ENCODE results near the gene KANSL1. TPM values are rescaled to one million over a fixed set of nuclear protein-coding genes. Genes with fewer than 3 reads are reported as not detected.
A peak's percentile ranks its signal among the peaks of the same experiment; 100 is the strongest.

The KANSL1 gene
- total and polyA plus RNA-seq, 3 experiments from 2014 or later: 20.9 to 70.7 (median 69.2) TPM

DNA sequence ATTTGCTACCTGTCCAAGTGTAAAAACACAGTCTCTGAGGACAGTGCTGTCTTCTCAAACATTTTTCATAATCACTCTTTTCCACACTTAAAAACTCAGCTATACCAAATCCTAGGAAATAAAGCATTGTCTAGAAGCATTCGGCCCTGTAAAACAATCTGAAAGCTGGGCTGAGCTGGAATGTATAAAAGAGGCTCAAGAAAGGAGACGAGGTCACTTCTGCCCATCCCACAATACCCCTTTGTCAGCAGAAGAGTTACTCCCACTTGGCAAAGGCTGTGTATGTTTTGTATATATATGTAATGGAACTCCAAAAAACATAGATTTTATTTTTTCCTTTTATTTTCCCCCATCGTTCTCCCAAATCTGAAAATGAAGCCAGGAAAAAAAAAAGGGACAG is 150.3 kb downstream of the KANSL1 start:
- H3K4me3 Mint-ChIP-seq: no peak overlapping the region
- H3K36me3 Mint-ChIP-seq: peaks cover 4 to 91% (median 13%) of the 10 kb centered on the region in 3 donors
- Histone ChIP-seq H3K27ac (ENCODE audit: low read depth, low read length) (no peak overlapping the region), H3K4me3 (ENCODE audit: low read length) (no peak overlapping the region), H3K27me3 (ENCODE audit: insufficient read depth, low read length, poor library complexity, severe bottlenecking) (no peaks in the 10 kb centered on the region), H3K4me1 (ENCODE audit: insufficient read depth, low read length) (no peaks in the 10 kb centered on the region), H3K36me3 (ENCODE audit: insufficient read depth, low read length) (peaks cover 33% of the 10 kb centered on the region), H3K9me3 (ENCODE audit: low read length) (no peaks in the 10 kb centered on the region)
- peak overlapping the region in 2 of 8 donors; percentile 5 to 84 for H3K27ac Mint-ChIP-seq
- H3K27me3 Mint-ChIP-seq: no peaks in the 10 kb centered on the region
- peaks cover 26 to 29% (median 27%) of the 10 kb centered on the region in 3 donors for H3K4me1 Mint-ChIP-seq
- no peak for DNase-seq
- no peaks in the 10 kb centered on the region for H3K9me3 Mint-ChIP-seq
- ChIA-PET POLR2A (interaction anchor here (0.6 to 0.9 kb wide), 2 partner anchors 9 to 23 kb away, joined by 3 to 4 read pairs; no protein-coding TSS in a partner anchor), CTCF (interaction anchor here (0.8 to 3.9 kb wide), 6 partner anchors 9 to 168 kb away, joined by 3 to 37 read pairs (median 6); no protein-coding TSS in a partner anchor)

DNA sequence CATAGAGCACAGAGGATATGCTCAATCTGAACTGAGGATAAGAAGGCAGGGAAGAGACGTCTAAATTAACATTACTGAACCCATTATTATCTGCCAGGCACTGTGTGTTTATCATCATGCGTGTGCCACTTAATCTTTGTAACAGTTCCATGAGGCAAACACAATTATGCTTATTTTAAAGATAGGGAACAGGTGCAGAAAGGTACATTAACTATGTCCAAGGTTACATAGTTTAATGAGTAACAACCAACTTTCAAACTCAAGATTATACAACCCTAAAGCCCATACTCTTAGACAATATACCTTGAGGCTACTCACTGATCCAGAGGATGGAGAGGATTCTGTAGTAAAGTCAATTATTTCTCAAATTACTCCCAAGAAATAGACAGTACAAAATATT is 151.0 kb downstream of the KANSL1 start:
- H3K9me3 Mint-ChIP-seq: no peaks in the 10 kb centered on the region
- H3K27me3 ChIP-seq (ENCODE audit: insufficient read depth, low read length, poor library complexity, severe bottlenecking): no peaks in the 10 kb centered on the region
- peak overlapping the region in 2 of 8 donors; percentile 8 to 66 for H3K27ac Mint-ChIP-seq
- peaks cover 27 to 30% (median 27%) of the 10 kb centered on the region in 3 donors for H3K4me1 Mint-ChIP-seq
- H3K36me3 Mint-ChIP-seq: peaks cover 6 to 91% (median 14%) of the 10 kb centered on the region in 3 donors
- H3K27ac ChIP-seq (ENCODE audit: low read depth, low read length): no peak overlapping the region
- no peak overlapping the region for H3K4me3 Mint-ChIP-seq
- ChIA-PET CTCF (interaction anchor here (0.8 to 3.5 kb wide), 2 partner anchors 42 to 169 kb away, joined by 3 to 29 read pairs; no protein-coding TSS in a partner anchor), POLR2A (no interaction called here)
- no peaks in the 10 kb centered on the region for H3K27me3 Mint-ChIP-seq
- H3K4me3 ChIP-seq (ENCODE audit: low read length): no peak overlapping the region
- DNase-seq: no peak
- peaks cover 40% of the 10 kb centered on the region for H3K36me3 ChIP-seq (ENCODE audit: insufficient read depth, low read length)
- no peaks in the 10 kb centered on the region for H3K9me3 ChIP-seq (ENCODE audit: low read length)
- H3K4me1 ChIP-seq (ENCODE audit: insufficient read depth, low read length): no peaks in the 10 kb centered on the region

DNA sequence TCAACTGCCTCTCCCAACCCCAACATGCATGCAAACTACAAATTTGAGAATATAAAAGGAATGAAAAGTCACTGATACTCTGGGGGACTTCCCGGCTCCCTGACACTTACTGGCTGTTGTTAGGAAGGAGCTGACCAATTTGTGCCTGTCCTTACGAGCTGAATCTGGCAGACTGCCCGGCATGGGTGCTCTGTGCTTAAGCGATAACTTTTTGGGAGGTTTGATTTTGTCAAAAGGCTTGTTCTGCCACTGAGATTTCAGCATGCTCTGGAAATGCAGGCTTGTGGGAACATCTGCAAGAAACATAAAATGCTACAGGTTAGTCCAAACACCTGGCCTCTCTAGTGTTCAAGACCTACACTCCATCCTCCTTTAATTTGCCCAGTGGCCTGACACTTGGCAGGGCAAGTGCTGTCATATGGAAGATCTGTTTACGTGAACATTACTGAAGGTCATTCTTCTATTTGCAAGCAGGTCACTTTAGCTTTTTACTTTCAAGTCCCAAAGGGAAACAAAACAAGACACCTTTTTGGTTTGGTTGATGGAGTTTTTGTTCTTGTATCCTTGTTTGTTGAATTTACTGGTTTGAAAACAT is 153.5 kb downstream of the KANSL1 start:
- ChIA-PET CTCF (interaction anchor here (1.9 to 2.3 kb wide), 3 partner anchors 37 to 173 kb away, joined by 9 to 11 read pairs (median 10); partner anchors contain the start of gene KANSL1), POLR2A (no interaction called here)
- Mint-ChIP-seq H3K36me3 (peaks cover 6 to 96% (median 17%) of the 10 kb centered on the region in 3 donors), H3K27me3 (no peaks in the 10 kb centered on the region), H3K4me3 (no peak overlapping the region), H3K9me3 (no peaks in the 10 kb centered on the region), H3K4me1 (peaks cover 22 to 33% (median 24%) of the 10 kb centered on the region in 3 donors), H3K27ac (peak overlapping the region in 4 of 8 donors; percentile 6 to 61 (median 18))
- H3K4me1 ChIP-seq (ENCODE audit: insufficient read depth, low read length): no peaks in the 10 kb centered on the region
- H3K4me3 ChIP-seq (ENCODE audit: low read length): no peak overlapping the region
- no peak for DNase-seq
- H3K27ac ChIP-seq (ENCODE audit: low read depth, low read length): no peak overlapping the region
- no peaks in the 10 kb centered on the region for H3K27me3 ChIP-seq (ENCODE audit: insufficient read depth, low read length, poor library complexity, severe bottlenecking)
- H3K9me3 ChIP-seq (ENCODE audit: low read length): no peaks in the 10 kb centered on the region
- H3K36me3 ChIP-seq (ENCODE audit: insufficient read depth, low read length): peaks cover 63% of the 10 kb centered on the region

DNA sequence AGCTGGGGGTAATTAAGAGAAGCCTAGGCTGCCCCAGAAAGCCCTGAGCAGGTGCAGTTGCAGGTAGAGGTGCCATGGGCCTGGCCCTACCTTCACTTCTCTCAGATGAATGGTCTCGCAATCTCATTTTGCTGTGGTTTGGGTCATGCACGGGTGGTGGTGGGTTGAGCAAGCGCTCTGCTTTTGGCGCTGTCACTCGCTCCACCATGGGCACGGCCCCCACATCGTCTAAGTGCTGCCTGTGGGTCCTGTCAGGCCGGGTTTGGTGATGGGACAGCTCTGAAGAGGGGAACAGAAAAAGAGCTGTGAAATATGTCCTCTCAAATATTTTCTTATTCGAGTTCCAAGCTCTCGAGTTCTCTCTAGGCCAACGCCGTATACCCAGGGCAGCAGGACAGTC is 154.3 kb downstream of the KANSL1 start:
- POLR2A ChIA-PET: no interaction called here
- CTCF ChIA-PET: interaction anchor here (1.9 to 2.3 kb wide), 3 partner anchors 36 to 174 kb away, joined by 9 to 11 read pairs (median 10); partner anchors contain the start of gene KANSL1

DNA sequence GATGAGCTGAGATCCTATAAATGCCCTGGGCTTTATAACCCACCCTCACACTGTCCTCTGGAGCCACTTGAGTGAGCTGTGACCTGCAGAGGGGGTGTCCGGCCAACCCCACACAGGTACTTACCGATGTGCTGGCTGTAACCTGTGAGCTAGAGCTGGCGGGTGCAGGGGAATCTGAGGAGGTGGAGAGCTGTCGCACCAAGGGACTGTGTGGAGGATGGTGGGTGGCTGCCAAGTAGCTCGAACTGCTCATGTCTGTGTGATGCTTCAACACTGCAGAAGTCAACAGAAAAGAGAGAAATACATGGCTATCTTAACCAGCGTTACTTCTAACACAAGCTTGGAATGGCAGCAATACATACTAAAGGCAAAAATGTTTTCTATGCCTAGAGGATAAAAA is 154.8 kb downstream of the KANSL1 start:
- Histone ChIP-seq H3K36me3 (ENCODE audit: insufficient read depth, low read length) (peaks cover 75% of the 10 kb centered on the region), H3K4me3 (ENCODE audit: low read length) (no peak overlapping the region), H3K27me3 (ENCODE audit: insufficient read depth, low read length, poor library complexity, severe bottlenecking) (no peaks in the 10 kb centered on the region), H3K4me1 (ENCODE audit: insufficient read depth, low read length) (no peaks in the 10 kb centered on the region), H3K9me3 (ENCODE audit: low read length) (no peaks in the 10 kb centered on the region), H3K27ac (ENCODE audit: low read depth, low read length) (no peak overlapping the region)
- peaks cover 6 to 96% (median 24%) of the 10 kb centered on the region in 3 donors for H3K36me3 Mint-ChIP-seq
- H3K9me3 Mint-ChIP-seq: no peaks in the 10 kb centered on the region
- ChIA-PET CTCF (interaction anchor here (1.9 to 2.3 kb wide), 3 partner anchors 35 to 175 kb away, joined by 9 to 11 read pairs (median 10); partner anchors contain the start of gene KANSL1), POLR2A (interaction anchor here (0.8 kb wide), 1 partner anchor 19 kb away, joined by 5 read pairs; no protein-coding TSS in a partner anchor)
- no peaks in the 10 kb centered on the region for H3K27me3 Mint-ChIP-seq
- DNase-seq: no peak
- H3K4me3 Mint-ChIP-seq: no peak overlapping the region
- H3K4me1 Mint-ChIP-seq: peaks cover 12 to 24% (median 13%) of the 10 kb centered on the region in 3 donors
- peak overlapping the region in 7 of 8 donors; percentile 24 to 84 (median 61) for H3K27ac Mint-ChIP-seq

More for the DNA sequence above, 154.3 kb downstream of the KANSL1 start:
- Histone ChIP-seq H3K4me1 (ENCODE audit: insufficient read depth, low read length) (no peaks in the 10 kb centered on the region), H3K36me3 (ENCODE audit: insufficient read depth, low read length) (peaks cover 69% of the 10 kb centered on the region), H3K4me3 (ENCODE audit: low read length) (no peak overlapping the region), H3K9me3 (ENCODE audit: low read length) (no peaks in the 10 kb centered on the region), H3K27me3 (ENCODE audit: insufficient read depth, low read length, poor library complexity, severe bottlenecking) (no peaks in the 10 kb centered on the region), H3K27ac (ENCODE audit: low read depth, low read length) (no peak overlapping the region)
- peaks cover 6 to 96% (median 21%) of the 10 kb centered on the region in 3 donors for H3K36me3 Mint-ChIP-seq
- peak overlapping the region in 1 of 8 donors; percentile 61 for H3K27ac Mint-ChIP-seq
- H3K4me1 Mint-ChIP-seq: peaks cover 15 to 27% (median 17%) of the 10 kb centered on the region in 3 donors
- no peaks in the 10 kb centered on the region for H3K9me3 Mint-ChIP-seq
- DNase-seq: no peak
- no peaks in the 10 kb centered on the region for H3K27me3 Mint-ChIP-seq
- no peak overlapping the region for H3K4me3 Mint-ChIP-seq

DNA sequence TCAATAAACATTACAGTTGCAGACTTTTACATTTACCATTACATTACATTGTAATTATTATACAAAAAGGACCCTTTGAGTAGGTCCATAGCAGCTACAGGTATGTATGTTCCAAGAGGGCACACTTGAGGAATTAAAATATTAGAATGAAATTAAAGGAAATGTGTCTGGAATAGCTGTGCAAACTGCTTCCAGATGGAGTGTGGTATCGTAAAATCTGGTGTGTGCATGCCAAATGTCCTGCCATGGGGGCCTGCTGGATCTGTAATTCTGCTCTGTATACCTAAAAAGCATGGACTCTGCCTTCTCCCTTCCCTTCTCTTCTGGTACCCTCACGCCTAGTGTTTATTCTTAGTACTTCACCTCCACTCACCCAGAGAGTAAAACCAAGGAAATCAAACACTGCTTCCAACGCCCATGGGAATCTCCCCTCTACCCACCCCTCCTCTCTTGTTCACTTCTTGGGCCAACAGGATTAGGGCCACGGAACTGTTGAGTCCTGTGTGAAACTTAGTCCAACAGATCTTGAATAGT is 155.4 kb downstream of the KANSL1 start:
- Histone ChIP-seq H3K4me1 (ENCODE audit: insufficient read depth, low read length) (no peaks in the 10 kb centered on the region), H3K27ac (ENCODE audit: low read depth, low read length) (no peak overlapping the region), H3K9me3 (ENCODE audit: low read length) (no peaks in the 10 kb centered on the region), H3K27me3 (ENCODE audit: insufficient read depth, low read length, poor library complexity, severe bottlenecking) (no peaks in the 10 kb centered on the region), H3K36me3 (ENCODE audit: insufficient read depth, low read length) (peaks cover 81% of the 10 kb centered on the region), H3K4me3 (ENCODE audit: low read length) (no peak overlapping the region)
- Mint-ChIP-seq H3K27ac (peak overlapping the region; percentile 11 to 84 (median 59)), H3K36me3 (peaks cover 10 to 96% (median 28%) of the 10 kb centered on the region in 3 donors), H3K4me3 (no peak overlapping the region), H3K9me3 (no peaks in the 10 kb centered on the region), H3K4me1 (peaks cover 11 to 23% (median 13%) of the 10 kb centered on the region in 3 donors), H3K27me3 (no peaks in the 10 kb centered on the region)
- DNase-seq: no peak
- POLR2A ChIA-PET: interaction anchor here (0.8 kb wide), 1 partner anchor 18 kb away, joined by 5 read pairs; no protein-coding TSS in a partner anchor
- CTCF ChIA-PET: interaction anchor here (0.8 to 2.3 kb wide), 3 partner anchors 17 to 175 kb away, joined by 4 to 9 read pairs (median 4); no protein-coding TSS in a partner anchor

DNA sequence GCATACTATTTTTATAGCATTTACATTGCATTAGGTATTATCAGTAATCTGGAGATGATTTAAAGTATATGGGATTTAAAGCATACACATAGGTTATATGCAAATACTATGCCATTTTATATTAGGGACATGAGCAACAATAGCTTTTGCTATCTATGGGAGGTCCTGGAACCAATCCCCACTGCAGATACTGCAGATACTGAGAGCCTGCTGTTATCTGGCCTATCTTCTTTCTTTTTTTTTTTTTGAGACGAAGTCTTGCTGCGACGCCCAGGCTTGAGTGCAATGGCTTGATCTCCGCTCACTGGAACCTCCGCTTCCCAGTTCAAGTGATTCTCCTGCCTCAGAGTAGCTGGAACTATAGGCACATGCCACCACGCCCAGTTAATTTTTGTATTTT is 156.7 kb downstream of the KANSL1 start:
- Mint-ChIP-seq H3K9me3 (no peaks in the 10 kb centered on the region), H3K4me3 (no peak overlapping the region), H3K27ac (peak overlapping the region in 5 of 8 donors; percentile 19 to 87 (median 72)), H3K36me3 (peaks cover 10 to 99% (median 34%) of the 10 kb centered on the region in 3 donors), H3K4me1 (peaks cover 11 to 23% (median 13%) of the 10 kb centered on the region in 3 donors), H3K27me3 (peaks cover 0 to 2% of the 10 kb centered on the region in 2 donors)
- DNase-seq: no peak
- H3K4me1 ChIP-seq (ENCODE audit: insufficient read depth, low read length): no peaks in the 10 kb centered on the region
- no peaks in the 10 kb centered on the region for H3K27me3 ChIP-seq (ENCODE audit: insufficient read depth, low read length, poor library complexity, severe bottlenecking)
- no peak overlapping the region for H3K4me3 ChIP-seq (ENCODE audit: low read length)
- ChIA-PET POLR2A (no interaction called here), CTCF (interaction anchor here (0.6 to 2.1 kb wide), 3 partner anchors 8 to 157 kb away, joined by 4 to 7 read pairs (median 4); partner anchors contain the start of gene KANSL1)
- H3K36me3 ChIP-seq (ENCODE audit: insufficient read depth, low read length): peaks cover 92% of the 10 kb centered on the region
- H3K27ac ChIP-seq (ENCODE audit: low read depth, low read length): no peak overlapping the region
- no peaks in the 10 kb centered on the region for H3K9me3 ChIP-seq (ENCODE audit: low read length)

Data from CD8-positive, alpha-beta memory T cell (primary cell).